ENCODE results near the gene ADAMTSL3. TPM values are rescaled to one million over a fixed set of nuclear protein-coding genes. Genes with fewer than 3 reads are reported as not detected.

ADAMTSL3 gene
- total RNA-seq, 2 donors from 2014 or later = not detected

DNA sequence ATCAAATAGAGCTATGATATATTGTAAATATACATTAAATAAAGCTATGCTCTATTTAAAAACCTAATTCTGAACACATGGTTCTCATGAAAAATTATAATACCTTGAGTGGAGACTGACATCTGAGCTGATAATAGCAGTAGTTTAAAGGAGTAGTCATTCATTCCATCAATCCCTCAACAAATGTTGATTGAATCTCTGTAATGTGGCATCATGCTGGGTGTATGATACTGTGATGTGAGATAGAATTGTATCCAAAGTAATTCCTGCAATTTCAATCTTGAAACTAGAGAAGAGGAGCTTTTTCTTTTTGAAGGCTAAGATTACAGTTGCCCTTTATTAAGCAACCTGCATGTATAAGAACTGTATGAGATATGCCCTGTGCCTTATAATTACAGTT, 63.1 kb downstream of the ADAMTSL3 start:
- no peaks in the 10 kb centered on the region for H3K4me1 Mint-ChIP-seq
- no peak for DNase-seq

DNA sequence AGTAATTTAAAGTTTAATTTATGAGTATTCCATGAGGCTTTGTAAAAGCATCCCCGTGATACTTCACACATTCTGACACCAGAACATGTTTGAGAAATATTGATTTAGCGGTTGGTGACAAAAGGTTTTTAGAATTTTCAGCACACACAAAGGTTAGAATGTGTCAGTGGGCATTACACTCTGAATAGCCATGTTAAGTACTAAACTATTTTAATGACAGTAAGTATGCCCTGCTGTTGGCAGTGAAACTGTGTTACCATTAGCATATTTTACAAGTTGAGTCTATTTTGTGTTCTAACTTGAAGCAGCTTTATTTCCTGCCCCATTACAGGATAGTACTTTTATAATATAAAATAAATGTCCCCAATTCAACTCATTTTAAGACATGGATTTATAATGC, 66.5 kb downstream of the ADAMTSL3 start:
- Mint-ChIP-seq H3K36me3 (ENCODE audit: low read depth) (no peaks in the 10 kb centered on the region), H3K4me3 (no peak overlapping the region), H3K27ac (no peak overlapping the region), H3K4me1 (no peaks in the 10 kb centered on the region), H3K27me3 (no peaks in the 10 kb centered on the region)
- ATAC-seq (no peak), DNase-seq (no peak)
- no peaks in the 10 kb centered on the region for H3K9me3 ChIP-seq (ENCODE audit: control insufficient read depth, low read length, poor library complexity, severe bottlenecking)

More for the DNA sequence above, 63.1 kb downstream of the ADAMTSL3 start:
- ATAC-seq = no peak
- no peaks in the 10 kb centered on the region for H3K36me3 Mint-ChIP-seq (ENCODE audit: low read depth)
- no peaks in the 10 kb centered on the region for H3K9me3 ChIP-seq (ENCODE audit: control insufficient read depth, low read length, poor library complexity, severe bottlenecking)
- no peaks in the 10 kb centered on the region for H3K27me3 Mint-ChIP-seq
- H3K4me3 Mint-ChIP-seq = no peak overlapping the region
- H3K27ac Mint-ChIP-seq = no peak overlapping the region

DNA sequence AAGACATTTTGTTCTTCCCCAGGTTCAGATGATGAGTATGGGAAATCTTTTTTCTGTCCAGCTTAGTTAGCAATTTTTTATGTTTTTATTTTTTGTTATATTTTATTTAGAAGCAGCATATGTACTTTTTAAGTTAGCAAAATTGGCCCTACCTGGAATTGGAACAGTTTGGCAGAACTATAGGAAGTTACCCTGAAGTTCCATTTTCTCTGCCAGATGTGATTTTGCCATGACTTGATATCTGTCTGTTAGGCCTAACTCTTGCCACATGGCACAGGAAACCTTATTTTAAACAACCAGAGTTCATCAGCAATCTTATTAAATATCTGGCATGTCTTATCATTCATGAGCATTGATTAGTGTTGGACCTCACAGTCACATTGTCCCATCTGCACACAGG, 67.1 kb downstream of the ADAMTSL3 start:
- H3K36me3 Mint-ChIP-seq (ENCODE audit: low read depth) = no peaks in the 10 kb centered on the region

DNA sequence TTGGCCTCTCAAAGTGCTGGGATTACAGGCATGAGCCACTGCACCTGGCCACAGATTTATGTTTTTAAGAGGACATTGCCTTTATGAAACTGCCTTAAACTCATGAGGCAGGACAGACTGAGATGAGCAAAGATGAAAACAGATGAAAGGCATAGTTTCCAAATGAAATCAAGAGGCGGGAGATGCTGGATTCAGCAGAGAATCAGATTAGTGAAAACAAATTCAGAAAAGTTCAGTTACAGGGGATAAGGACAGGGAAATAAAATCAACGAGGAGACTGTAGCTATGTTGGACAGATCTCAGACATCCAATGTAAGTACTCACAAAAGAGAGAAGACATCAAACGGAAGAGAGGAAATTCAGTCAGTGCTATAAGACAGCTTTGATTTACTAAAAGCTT, 68.1 kb downstream of the ADAMTSL3 start:
- Mint-ChIP-seq H3K36me3 (ENCODE audit: low read depth) (no peaks in the 10 kb centered on the region), H3K4me1 (no peaks in the 10 kb centered on the region), H3K27ac (no peak overlapping the region), H3K27me3 (no peaks in the 10 kb centered on the region), H3K4me3 (no peak overlapping the region)
- H3K9me3 ChIP-seq (ENCODE audit: control insufficient read depth, low read length, poor library complexity, severe bottlenecking) = no peaks in the 10 kb centered on the region
- DNase-seq (no peak), ATAC-seq (no peak)

More for the DNA sequence above, 67.1 kb downstream of the ADAMTSL3 start:
- no peaks in the 10 kb centered on the region for H3K27me3 Mint-ChIP-seq
- H3K9me3 ChIP-seq (ENCODE audit: control insufficient read depth, low read length, poor library complexity, severe bottlenecking) = no peaks in the 10 kb centered on the region
- DNase-seq = no peak
- no peak overlapping the region for H3K27ac Mint-ChIP-seq
- H3K4me1 Mint-ChIP-seq = no peaks in the 10 kb centered on the region
- ATAC-seq = no peak
- no peak overlapping the region for H3K4me3 Mint-ChIP-seq

DNA sequence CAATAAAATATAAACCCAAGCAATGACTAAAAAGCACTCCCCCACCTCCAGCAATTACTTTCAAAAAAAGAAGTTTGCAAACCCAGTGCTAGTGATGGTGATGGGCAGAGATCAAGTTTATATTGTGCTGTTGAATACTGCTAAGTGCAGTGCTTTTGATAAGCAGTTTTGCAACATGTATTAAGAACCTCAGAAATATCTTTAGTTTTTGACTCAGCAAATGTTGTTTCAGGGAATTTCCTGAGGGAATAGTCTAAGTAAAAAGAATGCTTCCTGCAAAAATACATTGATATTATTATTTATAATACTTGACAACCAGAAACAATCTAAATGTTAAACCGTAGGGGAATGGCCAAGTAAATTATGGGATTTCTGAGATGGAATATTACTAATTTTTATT, 69.3 kb downstream of the ADAMTSL3 start:
- Mint-ChIP-seq H3K27me3 (no peaks in the 10 kb centered on the region), H3K4me3 (no peak overlapping the region), H3K4me1 (no peaks in the 10 kb centered on the region), H3K36me3 (ENCODE audit: low read depth) (no peaks in the 10 kb centered on the region), H3K27ac (no peak overlapping the region)
- no peaks in the 10 kb centered on the region for H3K9me3 ChIP-seq (ENCODE audit: control insufficient read depth, low read length, poor library complexity, severe bottlenecking)
- no peak for ATAC-seq
- no peak for DNase-seq

DNA sequence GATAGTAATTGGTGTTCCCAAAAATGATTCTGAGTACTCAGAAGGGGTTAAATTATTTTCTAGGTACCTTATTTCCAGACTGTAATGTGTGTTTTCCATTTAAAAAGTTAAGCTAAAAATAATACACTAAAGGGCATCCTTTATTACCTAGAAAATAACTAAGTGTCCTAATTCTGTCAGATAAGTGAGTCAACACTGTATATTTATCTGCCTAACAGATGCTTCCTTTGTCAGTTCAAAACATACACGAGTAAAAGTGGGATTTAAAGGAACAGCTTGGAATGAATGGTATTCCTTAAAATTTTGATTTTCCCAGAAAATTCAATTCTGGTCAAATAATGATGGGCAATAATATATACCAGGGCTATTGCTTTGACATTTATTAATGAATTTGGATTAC, 78.3 kb downstream of the ADAMTSL3 start:
- Mint-ChIP-seq H3K27me3 (peaks cover 9% of the 10 kb centered on the region), H3K4me1 (no peaks in the 10 kb centered on the region), H3K4me3 (no peak overlapping the region), H3K27ac (no peak overlapping the region), H3K36me3 (ENCODE audit: low read depth) (no peaks in the 10 kb centered on the region)
- DNase-seq (no peak), ATAC-seq (no peak)
- no peaks in the 10 kb centered on the region for H3K9me3 ChIP-seq (ENCODE audit: control insufficient read depth, low read length, poor library complexity, severe bottlenecking)

DNA sequence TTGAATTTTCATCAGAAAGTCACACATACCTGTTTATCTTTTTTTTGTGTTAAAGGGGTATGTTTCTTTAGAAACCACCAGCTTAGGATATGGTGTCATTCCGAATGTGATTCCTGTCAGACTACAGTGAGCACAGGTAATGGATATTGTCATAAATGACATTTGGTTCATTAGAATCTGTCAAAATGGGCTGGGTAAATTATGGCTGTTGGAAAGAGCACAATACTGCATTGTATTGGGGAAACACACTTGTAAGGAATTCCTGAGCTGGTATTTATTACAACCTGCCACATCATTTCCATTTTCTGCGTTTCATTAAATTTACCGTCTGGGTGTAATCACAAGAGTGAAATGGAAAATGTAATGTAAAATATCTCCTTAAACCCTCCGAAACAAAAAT, 78.8 kb downstream of the ADAMTSL3 start:
- Mint-ChIP-seq H3K36me3 (ENCODE audit: low read depth) (no peaks in the 10 kb centered on the region), H3K4me3 (no peak overlapping the region), H3K27ac (no peak overlapping the region), H3K4me1 (no peaks in the 10 kb centered on the region), H3K27me3 (peaks cover 9% of the 10 kb centered on the region)
- no peak for ATAC-seq
- no peaks in the 10 kb centered on the region for H3K9me3 ChIP-seq (ENCODE audit: control insufficient read depth, low read length, poor library complexity, severe bottlenecking)
- DNase-seq = no peak

DNA sequence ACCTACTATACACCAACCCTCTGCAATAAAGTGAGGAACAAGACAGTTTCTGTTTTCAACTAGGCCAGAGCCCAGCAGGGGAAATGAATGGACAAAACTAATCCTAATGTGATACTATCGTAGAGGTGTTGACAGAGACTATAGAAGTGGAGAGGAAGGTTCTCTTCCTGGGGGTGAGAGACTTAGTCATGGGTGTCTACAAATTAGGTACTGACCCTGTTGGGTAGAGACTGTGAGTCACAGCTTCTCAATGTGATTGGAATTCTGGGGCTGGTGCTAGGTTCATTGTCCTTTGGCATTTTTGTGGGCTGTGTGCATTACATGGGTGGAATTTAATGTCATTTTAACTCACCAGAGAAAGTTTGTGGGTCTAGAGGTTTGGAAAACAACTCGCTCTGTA, 79.3 kb downstream of the ADAMTSL3 start:
- Mint-ChIP-seq H3K4me1 (no peaks in the 10 kb centered on the region), H3K27me3 (peaks cover 9% of the 10 kb centered on the region), H3K36me3 (ENCODE audit: low read depth) (no peaks in the 10 kb centered on the region), H3K4me3 (no peak overlapping the region), H3K27ac (no peak overlapping the region)
- no peaks in the 10 kb centered on the region for H3K9me3 ChIP-seq (ENCODE audit: control insufficient read depth, low read length, poor library complexity, severe bottlenecking)
- no peak for ATAC-seq
- DNase-seq = no peak

DNA sequence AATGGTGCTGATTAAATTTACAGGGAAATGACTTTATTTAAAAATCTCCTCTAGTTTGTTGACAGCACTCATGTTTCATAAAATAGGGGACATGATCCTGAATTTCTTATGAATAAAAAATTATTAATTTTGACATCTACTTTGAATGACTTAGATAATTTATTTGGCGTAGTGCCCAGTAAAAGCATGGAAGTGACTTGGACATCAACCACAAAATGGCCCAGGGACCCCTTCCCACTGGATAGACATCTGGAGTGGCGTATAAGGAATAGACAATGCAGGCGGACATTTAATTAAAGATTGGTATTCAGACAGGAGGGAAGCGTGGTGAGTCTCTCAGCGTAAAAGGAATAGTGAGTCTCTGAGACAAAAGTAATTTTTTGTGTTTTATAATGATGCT, 79.8 kb downstream of the ADAMTSL3 start:
- no peaks in the 10 kb centered on the region for H3K4me1 Mint-ChIP-seq
- ATAC-seq (no peak), DNase-seq (no peak)
- H3K9me3 ChIP-seq (ENCODE audit: control insufficient read depth, low read length, poor library complexity, severe bottlenecking) = no peaks in the 10 kb centered on the region
- no peaks in the 10 kb centered on the region for H3K36me3 Mint-ChIP-seq (ENCODE audit: low read depth)
- no peak overlapping the region for H3K27ac Mint-ChIP-seq
- peaks cover 9% of the 10 kb centered on the region for H3K27me3 Mint-ChIP-seq
- H3K4me3 Mint-ChIP-seq = no peak overlapping the region

DNA sequence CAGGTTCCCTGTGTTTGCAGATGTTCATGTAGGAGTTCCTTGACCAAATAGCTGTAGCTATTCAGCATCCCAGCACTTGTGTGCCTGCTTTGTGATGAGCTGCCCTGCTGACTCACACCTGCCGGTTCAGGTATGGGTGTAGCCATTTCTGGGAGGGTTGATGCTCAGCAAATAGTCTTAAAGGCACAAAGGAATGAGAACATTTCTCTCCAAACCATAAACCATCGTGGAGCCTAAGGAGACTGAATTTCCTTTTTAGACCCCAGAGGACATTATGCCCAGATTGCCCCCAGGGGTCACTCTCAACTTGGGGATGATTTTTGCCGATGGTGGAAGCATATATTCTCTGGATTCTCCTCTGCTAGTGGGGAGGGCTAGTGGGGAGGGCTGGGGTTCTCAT, 80.6 kb downstream of the ADAMTSL3 start:
- no peak overlapping the region for H3K4me3 Mint-ChIP-seq
- no peak for DNase-seq
- H3K27ac Mint-ChIP-seq = no peak overlapping the region
- H3K9me3 ChIP-seq (ENCODE audit: control insufficient read depth, low read length, poor library complexity, severe bottlenecking) = no peaks in the 10 kb centered on the region
- ATAC-seq = no peak
- H3K27me3 Mint-ChIP-seq = peaks cover 9% of the 10 kb centered on the region
- H3K36me3 Mint-ChIP-seq (ENCODE audit: low read depth) = no peaks in the 10 kb centered on the region
- H3K4me1 Mint-ChIP-seq = no peaks in the 10 kb centered on the region

DNA sequence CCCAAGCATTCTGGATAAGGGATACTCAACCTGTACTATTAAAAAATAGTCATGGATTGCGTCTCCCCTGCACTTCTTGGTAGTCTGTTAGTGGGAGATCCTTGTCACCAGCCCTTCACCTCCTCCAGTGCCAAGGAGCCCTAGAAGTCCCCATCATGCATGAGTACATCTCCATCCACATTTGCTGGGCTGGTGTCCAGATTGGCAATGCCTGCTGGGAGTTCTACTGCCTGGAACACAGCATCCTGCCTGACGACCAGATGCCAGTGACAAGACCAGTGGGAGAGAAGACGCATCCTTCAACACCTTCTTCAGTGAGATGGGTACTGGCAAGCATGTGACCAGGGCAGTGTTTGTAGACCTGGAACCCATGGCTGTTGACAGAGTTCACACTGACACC, 85.7 kb downstream of the ADAMTSL3 start:
- Mint-ChIP-seq H3K27me3 (peaks cover 5% of the 10 kb centered on the region), H3K4me1 (no peaks in the 10 kb centered on the region), H3K36me3 (ENCODE audit: low read depth) (no peaks in the 10 kb centered on the region), H3K4me3 (no peak overlapping the region), H3K27ac (no peak overlapping the region)
- H3K9me3 ChIP-seq (ENCODE audit: control insufficient read depth, low read length, poor library complexity, severe bottlenecking) = peaks cover 3% of the 10 kb centered on the region
- DNase-seq (no peak), ATAC-seq (no peak)

DNA sequence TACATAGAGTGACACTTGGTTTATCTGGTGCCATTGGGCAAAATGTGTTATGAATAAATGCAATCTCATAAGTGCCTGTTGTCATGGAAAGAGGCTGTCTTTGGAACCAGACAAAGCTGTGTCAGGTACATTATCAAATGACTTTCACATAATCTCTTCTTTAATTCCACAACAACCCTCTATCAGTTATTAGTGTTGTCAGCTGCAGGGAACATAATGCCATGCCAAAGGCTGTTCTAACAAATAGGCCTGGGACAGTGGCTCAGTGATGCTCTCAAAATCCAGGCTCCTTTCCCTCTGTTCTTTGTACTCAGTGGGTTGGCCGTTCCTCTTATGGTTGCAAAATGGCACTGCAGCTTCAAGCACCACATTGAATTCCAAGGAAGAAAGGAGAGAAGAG, 91.8 kb downstream of the ADAMTSL3 start:
- H3K36me3 Mint-ChIP-seq (ENCODE audit: low read depth) = no peaks in the 10 kb centered on the region
- no peak overlapping the region for H3K4me3 Mint-ChIP-seq
- no peak overlapping the region for H3K27ac Mint-ChIP-seq
- H3K9me3 ChIP-seq (ENCODE audit: control insufficient read depth, low read length, poor library complexity, severe bottlenecking) = peaks cover 3% of the 10 kb centered on the region
- H3K4me1 Mint-ChIP-seq = no peaks in the 10 kb centered on the region
- no peak for ATAC-seq
- DNase-seq = no peak
- no peaks in the 10 kb centered on the region for H3K27me3 Mint-ChIP-seq

DNA sequence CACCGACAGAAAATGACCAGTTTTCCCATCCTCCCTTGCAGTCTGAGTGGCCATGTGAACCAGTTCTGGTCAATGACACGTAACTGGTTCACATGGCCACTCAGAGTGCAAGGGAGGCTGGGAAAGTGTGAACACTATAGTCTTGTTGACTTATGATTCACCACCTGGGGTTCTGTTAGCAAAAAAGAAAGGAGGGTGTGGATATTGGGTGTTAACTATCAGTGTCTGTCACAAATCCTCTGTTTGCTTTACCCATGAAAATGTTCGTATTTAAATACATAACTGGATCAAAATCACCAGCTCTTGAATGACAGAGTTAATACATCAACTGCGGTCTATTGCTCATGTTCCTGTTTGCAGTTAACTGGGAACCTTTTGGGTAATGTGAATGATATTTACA, 92.3 kb downstream of the ADAMTSL3 start:
- no peaks in the 10 kb centered on the region for H3K27me3 Mint-ChIP-seq
- H3K27ac Mint-ChIP-seq = no peak overlapping the region
- DNase-seq (no peak), ATAC-seq (no peak)
- H3K4me1 Mint-ChIP-seq = no peaks in the 10 kb centered on the region
- H3K36me3 Mint-ChIP-seq (ENCODE audit: low read depth) = no peaks in the 10 kb centered on the region
- peaks cover 3% of the 10 kb centered on the region for H3K9me3 ChIP-seq (ENCODE audit: control insufficient read depth, low read length, poor library complexity, severe bottlenecking)
- no peak overlapping the region for H3K4me3 Mint-ChIP-seq

DNA sequence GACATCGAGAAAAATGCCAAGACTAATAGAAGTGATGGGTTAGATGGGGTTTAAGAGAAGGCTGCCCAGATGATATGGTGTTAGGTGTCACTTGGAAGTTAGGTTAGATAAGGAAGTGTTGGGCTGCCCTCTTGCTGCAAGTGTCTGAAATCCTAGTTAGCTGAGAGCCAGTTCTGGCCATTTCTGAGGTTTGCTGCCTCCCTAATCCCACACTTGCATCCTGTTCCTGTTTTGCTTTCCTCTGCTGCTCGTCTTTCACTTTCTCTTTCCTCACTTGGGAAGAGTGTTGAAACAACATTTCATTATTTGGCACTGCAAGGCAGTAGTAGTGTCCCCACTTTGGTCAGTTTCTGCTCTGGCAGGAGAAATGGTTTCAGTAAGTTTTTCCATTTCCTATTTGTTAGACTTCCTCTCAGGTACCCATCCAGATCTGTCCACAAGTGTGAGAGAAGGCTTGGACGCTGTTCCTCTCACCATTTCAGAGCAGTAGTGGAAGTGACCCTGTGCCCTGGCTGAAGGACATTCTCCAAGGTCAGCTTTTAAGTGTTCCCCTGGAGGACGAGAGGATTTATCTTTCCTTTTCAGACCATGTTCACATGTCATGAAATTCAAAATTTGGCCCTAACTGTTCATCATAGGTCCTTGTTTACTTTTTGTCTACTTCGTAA, 93.3 kb downstream of the ADAMTSL3 start:
- DNase-seq (no peak), ATAC-seq (no peak)
- H3K36me3 Mint-ChIP-seq (ENCODE audit: low read depth) = no peaks in the 10 kb centered on the region
- peaks cover 3% of the 10 kb centered on the region for H3K9me3 ChIP-seq (ENCODE audit: control insufficient read depth, low read length, poor library complexity, severe bottlenecking)
- H3K4me1 Mint-ChIP-seq = no peaks in the 10 kb centered on the region
- no peaks in the 10 kb centered on the region for H3K27me3 Mint-ChIP-seq
- no peak overlapping the region for H3K4me3 Mint-ChIP-seq
- no peak overlapping the region for H3K27ac Mint-ChIP-seq
